Panc1 (cell line): ENCODE results near the gene LDB3.

ENCODE experiments used
- POLR2AphosphoS5 ChIP-seq: IDR thresholded peaks from 2 replicates; pipeline ENCODE4 v1.6.1; 2012; ENCODE audit warnings: mild to moderate bottlenecking, low read depth, low read length, moderate library complexity
- SIN3A ChIP-seq: IDR thresholded peaks from 2 replicates; pipeline ENCODE4 v1.6.1; 2012; ENCODE audit warnings: low read depth, mild to moderate bottlenecking, low read length, moderate library complexity, borderline replicate concordance; ENCODE audit not compliant: insufficient read depth
- TCF7L2 ChIP-seq: IDR thresholded peaks from 2 replicates; pipeline ENCODE4 v1.6.1; 2011; ENCODE audit warnings: mild to moderate bottlenecking, low read depth, low read length, inconsistent platforms
- TF ChIP-seq, protein P1 (sequence below): fragments of 450-650 bp; IDR thresholded peaks from 2 replicates; pipeline ENCODE4 v1.5.1; 2017; ENCODE audit warnings: mild to moderate bottlenecking
- TF ChIP-seq, protein P2 (sequence below), 2 experiments: IDR thresholded peaks; 2 replicates each; pipeline ENCODE4 v1.6.1; 2011 to 2012; ENCODE audit warnings: low read depth in 2 of 2, control low read depth in 1 of 2, low read length in 1 of 2, mild to moderate bottlenecking in 1 of 2, moderate library complexity in 1 of 2; ENCODE audit not compliant: insufficient read depth in 1 of 2

DNA sequence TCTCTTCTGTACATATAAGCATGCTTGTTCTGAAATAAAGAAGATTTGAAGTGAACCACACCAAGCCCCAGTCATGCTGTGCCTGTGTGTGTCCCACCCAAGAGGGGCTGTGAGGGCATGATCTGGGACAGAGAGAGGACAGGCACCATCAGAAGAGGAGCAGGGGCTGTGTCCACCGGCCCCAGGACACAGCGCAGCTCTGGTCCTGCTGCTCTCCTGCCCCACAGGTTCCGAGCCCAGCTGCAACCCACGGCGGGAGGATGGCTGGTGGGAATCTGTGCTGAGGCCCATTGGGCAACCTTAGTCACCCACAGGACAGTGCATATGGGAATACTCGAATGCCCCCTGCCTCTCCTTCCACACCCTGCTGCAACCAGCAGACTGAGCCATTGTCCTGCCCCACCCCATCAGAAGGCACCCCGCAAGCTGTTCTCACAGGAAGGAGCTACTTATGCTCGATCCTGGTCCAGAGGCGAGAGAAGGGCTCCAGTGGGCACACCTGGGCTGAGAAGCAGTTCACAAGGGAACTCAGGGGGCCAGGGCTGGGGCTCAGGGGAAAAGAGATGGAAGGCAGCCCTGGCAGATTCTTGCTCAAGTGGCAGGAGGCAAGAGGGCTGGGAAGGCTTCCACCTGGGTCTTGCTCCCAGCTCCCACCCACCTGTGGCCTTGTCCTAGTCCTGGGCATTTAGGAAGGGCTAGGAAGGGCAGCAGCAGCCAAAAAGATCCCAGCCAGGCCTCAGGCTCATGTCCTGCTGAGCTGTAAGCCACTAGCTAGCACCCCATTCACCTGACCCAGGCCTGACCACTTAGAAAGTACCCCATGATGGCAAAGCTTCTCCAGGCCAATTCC lies 31.9 kb downstream of the LDB3 start:
- TF ChIP-seq, protein P1, sequence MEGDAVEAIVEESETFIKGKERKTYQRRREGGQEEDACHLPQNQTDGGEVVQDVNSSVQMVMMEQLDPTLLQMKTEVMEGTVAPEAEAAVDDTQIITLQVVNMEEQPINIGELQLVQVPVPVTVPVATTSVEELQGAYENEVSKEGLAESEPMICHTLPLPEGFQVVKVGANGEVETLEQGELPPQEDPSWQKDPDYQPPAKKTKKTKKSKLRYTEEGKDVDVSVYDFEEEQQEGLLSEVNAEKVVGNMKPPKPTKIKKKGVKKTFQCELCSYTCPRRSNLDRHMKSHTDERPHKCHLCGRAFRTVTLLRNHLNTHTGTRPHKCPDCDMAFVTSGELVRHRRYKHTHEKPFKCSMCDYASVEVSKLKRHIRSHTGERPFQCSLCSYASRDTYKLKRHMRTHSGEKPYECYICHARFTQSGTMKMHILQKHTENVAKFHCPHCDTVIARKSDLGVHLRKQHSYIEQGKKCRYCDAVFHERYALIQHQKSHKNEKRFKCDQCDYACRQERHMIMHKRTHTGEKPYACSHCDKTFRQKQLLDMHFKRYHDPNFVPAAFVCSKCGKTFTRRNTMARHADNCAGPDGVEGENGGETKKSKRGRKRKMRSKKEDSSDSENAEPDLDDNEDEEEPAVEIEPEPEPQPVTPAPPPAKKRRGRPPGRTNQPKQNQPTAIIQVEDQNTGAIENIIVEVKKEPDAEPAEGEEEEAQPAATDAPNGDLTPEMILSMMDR: no peak
- TF ChIP-seq POLR2AphosphoS5: no peak
- TF ChIP-seq, protein P2, sequence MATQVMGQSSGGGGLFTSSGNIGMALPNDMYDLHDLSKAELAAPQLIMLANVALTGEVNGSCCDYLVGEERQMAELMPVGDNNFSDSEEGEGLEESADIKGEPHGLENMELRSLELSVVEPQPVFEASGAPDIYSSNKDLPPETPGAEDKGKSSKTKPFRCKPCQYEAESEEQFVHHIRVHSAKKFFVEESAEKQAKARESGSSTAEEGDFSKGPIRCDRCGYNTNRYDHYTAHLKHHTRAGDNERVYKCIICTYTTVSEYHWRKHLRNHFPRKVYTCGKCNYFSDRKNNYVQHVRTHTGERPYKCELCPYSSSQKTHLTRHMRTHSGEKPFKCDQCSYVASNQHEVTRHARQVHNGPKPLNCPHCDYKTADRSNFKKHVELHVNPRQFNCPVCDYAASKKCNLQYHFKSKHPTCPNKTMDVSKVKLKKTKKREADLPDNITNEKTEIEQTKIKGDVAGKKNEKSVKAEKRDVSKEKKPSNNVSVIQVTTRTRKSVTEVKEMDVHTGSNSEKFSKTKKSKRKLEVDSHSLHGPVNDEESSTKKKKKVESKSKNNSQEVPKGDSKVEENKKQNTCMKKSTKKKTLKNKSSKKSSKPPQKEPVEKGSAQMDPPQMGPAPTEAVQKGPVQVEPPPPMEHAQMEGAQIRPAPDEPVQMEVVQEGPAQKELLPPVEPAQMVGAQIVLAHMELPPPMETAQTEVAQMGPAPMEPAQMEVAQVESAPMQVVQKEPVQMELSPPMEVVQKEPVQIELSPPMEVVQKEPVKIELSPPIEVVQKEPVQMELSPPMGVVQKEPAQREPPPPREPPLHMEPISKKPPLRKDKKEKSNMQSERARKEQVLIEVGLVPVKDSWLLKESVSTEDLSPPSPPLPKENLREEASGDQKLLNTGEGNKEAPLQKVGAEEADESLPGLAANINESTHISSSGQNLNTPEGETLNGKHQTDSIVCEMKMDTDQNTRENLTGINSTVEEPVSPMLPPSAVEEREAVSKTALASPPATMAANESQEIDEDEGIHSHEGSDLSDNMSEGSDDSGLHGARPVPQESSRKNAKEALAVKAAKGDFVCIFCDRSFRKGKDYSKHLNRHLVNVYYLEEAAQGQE (IDR thresholded peaks at IDR 0.05; ENCODE audit: insufficient read depth in 1 of 2, low read depth in 2 of 2, low read length in 1 of 2): no peak
- TF ChIP-seq SIN3A: no peak
- TF ChIP-seq TCF7L2: no peak
